ENCODE measurements around the gene AGAP1.

AGAP1 gene

GRCh38 chr2:235666213-235666781, 172.5 kb downstream of the AGAP1 start:
- DNase-seq (ENCODE audit: low read depth) = no peak

GRCh38 chr2:235668782-235669181, 174.9 kb downstream of the AGAP1 start:
- no peak for DNase-seq (ENCODE audit: low read depth)

GRCh38 chr2:235669269-235669831, 175.5 kb downstream of the AGAP1 start:
- peak; percentile 11 for DNase-seq (ENCODE audit: low read depth)

- DNase-seq (ENCODE audit: low read depth) = no peak
Measured at GRCh38 chr2:235669983-235670962, 176.4 kb downstream of the AGAP1 start.

- DNase-seq (ENCODE audit: low read depth) = no peak
Measured at GRCh38 chr2:235670974-235671787, 177.3 kb downstream of the AGAP1 start.

GRCh38 chr2:235672720-235673119, 178.9 kb downstream of the AGAP1 start:
- DNase-seq (ENCODE audit: low read depth) = no peak

GRCh38 chr2:235674146-235674545, 180.3 kb downstream of the AGAP1 start:
- DNase-seq (ENCODE audit: low read depth) = no peak

GRCh38 chr2:235674812-235675211, 181.0 kb downstream of the AGAP1 start:
- no peak for DNase-seq (ENCODE audit: low read depth)

- no peak for DNase-seq (ENCODE audit: low read depth)
Measured at GRCh38 chr2:235675678-235676535, 182.1 kb downstream of the AGAP1 start.

GRCh38 chr2:235676536-235676799, 182.6 kb downstream of the AGAP1 start:
- DNase-seq (ENCODE audit: low read depth) = no peak

- no peak for DNase-seq (ENCODE audit: low read depth)
Measured at GRCh38 chr2:235677276-235677788, 183.5 kb downstream of the AGAP1 start.

GRCh38 chr2:235677937-235678336, 184.1 kb downstream of the AGAP1 start:
- no peak for DNase-seq (ENCODE audit: low read depth)

GRCh38 chr2:235678712-235679111, 184.9 kb downstream of the AGAP1 start:
- no peak for DNase-seq (ENCODE audit: low read depth)

- DNase-seq (ENCODE audit: low read depth) = no peak
Measured at GRCh38 chr2:235679471-235679870, 185.6 kb downstream of the AGAP1 start.

GRCh38 chr2:235685024-235685721, 191.3 kb downstream of the AGAP1 start:
- no peak for DNase-seq (ENCODE audit: low read depth)

GRCh38 chr2:235688511-235689426, 194.9 kb downstream of the AGAP1 start:
- DNase-seq (ENCODE audit: low read depth) = no peak

- DNase-seq (ENCODE audit: low read depth) = no peak
Measured at GRCh38 chr2:235689427-235689853, 195.6 kb downstream of the AGAP1 start.

- DNase-seq (ENCODE audit: low read depth) = no peak
Measured at GRCh38 chr2:235690082-235690808, 196.4 kb downstream of the AGAP1 start.

Measured in activated T-helper 9 cell treated with anti-CD3 and anti-CD28 coated beads, Interleukin-2, amount 50 U/mL, for 16 hours (primary cell).